ENCODE results near the gene GPR34. TPM values are rescaled to one million over a fixed set of nuclear protein-coding genes. Genes with fewer than 3 reads are reported as not detected.
A peak's percentile ranks its signal among the peaks of the same experiment; 100 is the strongest.
"Not testable (repeated sequence)": the region's sequence is repeated elsewhere in the genome, so short reads cannot be mapped to it uniquely, and the experiment has no call there.

Gene GPR34, protein sequence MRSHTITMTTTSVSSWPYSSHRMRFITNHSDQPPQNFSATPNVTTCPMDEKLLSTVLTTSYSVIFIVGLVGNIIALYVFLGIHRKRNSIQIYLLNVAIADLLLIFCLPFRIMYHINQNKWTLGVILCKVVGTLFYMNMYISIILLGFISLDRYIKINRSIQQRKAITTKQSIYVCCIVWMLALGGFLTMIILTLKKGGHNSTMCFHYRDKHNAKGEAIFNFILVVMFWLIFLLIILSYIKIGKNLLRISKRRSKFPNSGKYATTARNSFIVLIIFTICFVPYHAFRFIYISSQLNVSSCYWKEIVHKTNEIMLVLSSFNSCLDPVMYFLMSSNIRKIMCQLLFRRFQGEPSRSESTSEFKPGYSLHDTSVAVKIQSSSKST
- total RNA-seq, result under 1 TPM; 0.15 to 0.26 TPM

GRCh38 chrX:41688835-41689234 lies at the start of gene GPR34:
TSS of gene GPR34 (plus strand) at chrX:41688973. CDS start at chrX:41695634, 6,661 bp downstream.
- Mint-ChIP-seq H3K9me3 (no peaks in the 10 kb centered on the region), H3K4me3 (peak within 1 kb of the TSS; percentile 27), H3K4me1 (peaks cover 11% of the 10 kb centered on the region), H3K36me3 (ENCODE audit: low read depth) (peaks cover 5% of the 10 kb centered on the region), H3K27ac (peak within 1 kb of the TSS; percentile 36), H3K27me3 (no peaks in the 10 kb centered on the region)
- peak; percentile 79 for ATAC-seq (replicated peaks)

- not testable (repeated sequence) for ATAC-seq (replicated peaks); H3K4me3 Mint-ChIP-seq; H3K4me1 Mint-ChIP-seq; H3K27ac Mint-ChIP-seq; H3K9me3 Mint-ChIP-seq; H3K27me3 Mint-ChIP-seq
- peaks cover 60% of the 10 kb centered on the region for H3K36me3 Mint-ChIP-seq (ENCODE audit: low read depth)
Observed at GRCh38 chrX:41646201-41646600, 42.6 kb upstream of the GPR34 start.

DNA sequence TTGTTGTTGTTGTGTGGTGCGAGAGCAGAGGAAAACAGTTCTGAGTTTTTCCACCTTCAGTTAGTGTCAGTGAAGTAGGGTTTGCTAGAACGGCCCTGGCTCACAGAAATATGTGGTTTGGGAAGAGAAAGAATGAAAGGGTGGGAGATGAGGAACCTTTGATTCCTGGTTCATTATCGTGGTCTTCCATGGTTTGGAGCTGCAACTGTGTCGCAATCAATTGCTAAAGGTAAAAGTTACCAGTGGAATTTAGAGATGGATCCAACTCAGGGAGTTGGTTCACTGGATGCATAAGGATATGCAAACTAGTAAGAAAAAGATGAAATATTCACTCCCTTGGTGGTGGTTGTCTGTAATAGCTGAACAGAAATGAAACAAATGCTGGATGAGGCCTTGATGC lies 35.6 kb upstream of the GPR34 start:
- Mint-ChIP-seq H3K27ac (no peak overlapping the region), H3K27me3 (no peaks in the 10 kb centered on the region), H3K9me3 (peaks cover 5% of the 10 kb centered on the region), H3K36me3 (ENCODE audit: low read depth) (peaks cover 95% of the 10 kb centered on the region), H3K4me1 (no peaks in the 10 kb centered on the region), H3K4me3 (no peak overlapping the region)
- no peak for ATAC-seq (replicated peaks)

GRCh38 chrX:41655101-41655500 lies 33.7 kb upstream of the GPR34 start:
- Mint-ChIP-seq H3K27me3 (no peaks in the 10 kb centered on the region), H3K27ac (no peak overlapping the region), H3K4me3 (no peak overlapping the region), H3K36me3 (ENCODE audit: low read depth) (peaks cover 95% of the 10 kb centered on the region), H3K4me1 (no peaks in the 10 kb centered on the region), H3K9me3 (no peaks in the 10 kb centered on the region)
- no peak for ATAC-seq (replicated peaks)

- H3K27ac Mint-ChIP-seq, result no peak overlapping the region
- H3K4me1 Mint-ChIP-seq, result no peaks in the 10 kb centered on the region
- no peaks in the 10 kb centered on the region for H3K9me3 Mint-ChIP-seq
- peaks cover 93% of the 10 kb centered on the region for H3K36me3 Mint-ChIP-seq (ENCODE audit: low read depth)
- no peak overlapping the region for H3K4me3 Mint-ChIP-seq
- no peaks in the 10 kb centered on the region for H3K27me3 Mint-ChIP-seq
- no peak for ATAC-seq (replicated peaks)
Observed at GRCh38 chrX:41655631-41656030, 33.1 kb upstream of the GPR34 start.

DNA sequence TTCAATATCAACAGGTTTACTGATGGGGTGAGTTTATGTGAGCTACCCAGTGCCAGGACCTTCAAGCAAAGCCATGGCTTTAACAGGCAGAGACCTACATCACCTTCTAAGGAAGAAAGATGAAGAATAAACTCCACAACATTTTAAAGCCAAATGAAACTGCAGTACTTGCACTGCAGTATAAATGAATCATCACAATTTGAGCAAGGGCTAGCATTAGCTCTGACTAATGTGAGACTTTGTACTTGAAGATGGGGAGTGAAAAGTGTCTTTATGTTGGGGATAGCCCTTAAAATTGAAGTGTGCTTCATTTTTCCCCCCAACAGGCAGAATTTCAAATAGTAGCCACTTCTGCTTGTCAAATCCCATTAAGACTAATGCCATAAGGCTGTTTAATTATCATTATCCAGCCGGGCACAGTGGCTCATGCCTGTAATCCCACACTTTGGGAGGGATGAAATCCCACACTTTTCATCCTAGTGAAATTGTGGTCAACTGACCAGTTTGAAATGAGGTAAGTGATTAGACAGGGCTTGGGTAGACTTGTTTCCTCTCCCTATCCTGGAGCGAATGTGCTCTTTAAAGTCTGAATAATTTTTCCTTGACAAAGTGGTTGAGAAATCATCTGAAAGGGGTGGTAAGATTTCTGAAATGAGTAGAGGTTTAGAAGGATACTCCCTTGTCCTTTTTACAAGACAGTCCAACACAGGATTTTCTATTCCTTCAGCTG lies 27.2 kb upstream of the GPR34 start:
- Mint-ChIP-seq H3K9me3 (no peaks in the 10 kb centered on the region), H3K36me3 (ENCODE audit: low read depth) (peaks cover 84% of the 10 kb centered on the region), H3K27me3 (no peaks in the 10 kb centered on the region), H3K4me3 (no peak overlapping the region), H3K27ac (no peak overlapping the region), H3K4me1 (peaks cover 7% of the 10 kb centered on the region)
- ATAC-seq (replicated peaks), result peak; percentile 40

DNA sequence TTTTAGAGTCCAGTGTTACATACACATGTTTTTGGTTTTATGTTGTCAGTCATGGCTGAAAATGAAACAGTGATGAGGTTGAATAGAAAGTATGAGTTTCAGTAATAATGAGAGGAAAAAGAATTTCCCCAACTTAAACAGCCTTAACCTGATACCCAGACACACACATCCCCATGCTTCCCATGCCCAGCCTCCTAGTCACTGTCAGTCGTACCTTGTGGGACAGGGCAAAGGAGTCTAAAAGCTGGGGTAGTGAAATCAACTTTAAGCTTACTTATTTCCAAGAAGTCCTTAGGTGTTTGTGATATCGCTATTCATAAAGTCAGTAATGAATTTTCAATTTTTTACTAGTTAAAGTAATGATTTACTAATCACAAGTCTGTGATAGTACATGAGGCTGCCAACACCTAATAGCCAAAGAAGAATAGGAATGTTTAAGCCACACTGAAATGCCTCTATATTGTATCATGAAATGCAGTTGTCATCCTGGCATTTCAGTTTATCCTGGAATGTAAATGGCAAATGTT lies 24.3 kb upstream of the GPR34 start:
- Mint-ChIP-seq H3K36me3 (ENCODE audit: low read depth) (peaks cover 71% of the 10 kb centered on the region), H3K4me3 (peak overlapping the region; percentile 58), H3K27me3 (no peaks in the 10 kb centered on the region), H3K9me3 (no peaks in the 10 kb centered on the region), H3K4me1 (peaks cover 21% of the 10 kb centered on the region), H3K27ac (peak overlapping the region; percentile 78)
- peak; percentile 92 for ATAC-seq (replicated peaks)

GRCh38 chrX:41664908-41665307 lies 23.9 kb upstream of the GPR34 start:
- Mint-ChIP-seq H3K36me3 (ENCODE audit: low read depth) (peaks cover 71% of the 10 kb centered on the region), H3K27me3 (no peaks in the 10 kb centered on the region), H3K4me3 (peak overlapping the region; percentile 58), H3K9me3 (no peaks in the 10 kb centered on the region), H3K4me1 (peaks cover 21% of the 10 kb centered on the region), H3K27ac (peak overlapping the region; percentile 78)
- peak; percentile 69 for ATAC-seq (replicated peaks)

GRCh38 chrX:41665686-41666085 lies 23.1 kb upstream of the GPR34 start:
- Mint-ChIP-seq H3K36me3 (ENCODE audit: low read depth) (peaks cover 73% of the 10 kb centered on the region), H3K27ac (peak overlapping the region; percentile 78), H3K4me3 (peak overlapping the region; percentile 58), H3K27me3 (no peaks in the 10 kb centered on the region), H3K9me3 (no peaks in the 10 kb centered on the region), H3K4me1 (peaks cover 21% of the 10 kb centered on the region)
- ATAC-seq (replicated peaks), result no peak

GRCh38 chrX:41666251-41666650 lies 22.5 kb upstream of the GPR34 start:
- no peaks in the 10 kb centered on the region for H3K27me3 Mint-ChIP-seq

DNA sequence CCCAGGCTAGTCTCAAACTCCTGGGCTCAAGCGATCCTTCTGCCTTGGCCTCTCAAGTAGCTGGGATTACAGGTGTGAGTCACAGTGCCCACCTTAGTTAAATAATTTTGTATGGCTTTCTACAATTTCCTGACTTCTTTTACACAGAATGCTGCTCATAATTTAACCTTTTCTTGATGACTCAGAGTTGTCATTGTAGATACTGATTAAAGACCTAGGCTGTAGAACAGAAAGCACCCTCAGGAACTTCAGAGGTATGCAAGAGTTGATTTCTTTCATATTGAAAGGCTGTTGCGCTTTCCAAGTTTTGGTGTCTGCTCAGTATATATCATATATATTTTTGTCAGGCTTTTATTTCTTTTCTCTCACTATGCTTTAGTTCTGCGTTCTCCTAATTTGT lies 21.1 kb upstream of the GPR34 start:
- H3K36me3 Mint-ChIP-seq (ENCODE audit: low read depth), result peaks cover 72% of the 10 kb centered on the region
- no peaks in the 10 kb centered on the region for H3K9me3 Mint-ChIP-seq
- H3K4me3 Mint-ChIP-seq, result no peak overlapping the region
- H3K27ac Mint-ChIP-seq, result no peak overlapping the region
- no peaks in the 10 kb centered on the region for H3K27me3 Mint-ChIP-seq
- H3K4me1 Mint-ChIP-seq, result peaks cover 21% of the 10 kb centered on the region
- ATAC-seq (replicated peaks), result peak; percentile 34

More at GRCh38 chrX:41666251-41666650, 22.5 kb upstream of the GPR34 start:
- H3K36me3 Mint-ChIP-seq (ENCODE audit: low read depth), result peaks cover 75% of the 10 kb centered on the region
- peak overlapping the region; percentile 58 for H3K4me3 Mint-ChIP-seq
- no peak for ATAC-seq (replicated peaks)
- peaks cover 21% of the 10 kb centered on the region for H3K4me1 Mint-ChIP-seq
- H3K27ac Mint-ChIP-seq, result peak overlapping the region; percentile 78
- no peaks in the 10 kb centered on the region for H3K9me3 Mint-ChIP-seq

DNA sequence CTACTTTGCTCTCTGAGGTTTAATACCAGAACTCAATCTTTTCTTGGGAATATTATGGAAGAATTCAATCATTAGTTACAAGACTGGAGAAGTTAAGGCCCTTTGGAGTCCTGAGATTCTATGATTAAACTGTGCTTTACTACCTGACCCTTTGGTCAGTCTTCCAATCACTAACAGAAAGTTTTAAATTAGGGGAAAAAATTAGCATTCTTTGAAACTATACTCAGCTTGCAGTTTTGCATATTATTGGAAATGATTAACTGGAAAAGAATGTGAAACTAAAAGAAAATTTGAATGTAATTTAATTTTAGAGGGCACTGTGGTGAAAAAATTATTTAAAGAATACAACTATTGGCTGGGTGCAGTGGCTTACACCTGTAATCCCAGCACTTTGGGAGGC lies 18.7 kb upstream of the GPR34 start:
- H3K4me3 Mint-ChIP-seq, result no peak overlapping the region
- no peak for ATAC-seq (replicated peaks)
- no peaks in the 10 kb centered on the region for H3K9me3 Mint-ChIP-seq
- peaks cover 54% of the 10 kb centered on the region for H3K36me3 Mint-ChIP-seq (ENCODE audit: low read depth)
- H3K27ac Mint-ChIP-seq, result peak overlapping the region; percentile 30
- H3K4me1 Mint-ChIP-seq, result peaks cover 26% of the 10 kb centered on the region
- no peaks in the 10 kb centered on the region for H3K27me3 Mint-ChIP-seq

DNA sequence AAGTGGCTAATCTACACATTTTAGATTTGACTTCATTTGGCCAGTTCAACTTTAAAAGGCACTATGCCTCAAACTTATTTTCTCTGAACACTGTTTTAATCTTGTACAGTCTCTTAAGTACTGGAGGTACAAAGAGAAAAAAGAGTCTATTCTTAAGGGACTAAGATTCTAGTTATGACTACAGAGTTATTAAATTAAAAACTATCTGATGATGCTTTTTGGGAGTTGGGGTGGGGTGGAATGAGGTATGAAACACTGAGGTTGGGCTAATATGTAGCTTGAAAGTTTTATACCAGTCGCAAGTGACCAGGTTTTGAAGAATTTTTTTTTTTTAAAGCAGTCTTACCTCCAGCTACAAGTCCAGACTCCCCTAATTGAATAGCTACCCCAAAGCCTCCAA lies 17.7 kb upstream of the GPR34 start:
- Mint-ChIP-seq H3K4me3 (no peak overlapping the region), H3K9me3 (no peaks in the 10 kb centered on the region), H3K27me3 (no peaks in the 10 kb centered on the region), H3K4me1 (peaks cover 19% of the 10 kb centered on the region), H3K27ac (no peak overlapping the region), H3K36me3 (ENCODE audit: low read depth) (peaks cover 53% of the 10 kb centered on the region)
- ATAC-seq (replicated peaks), result peak; percentile 10

- peak; percentile 84 for ATAC-seq (replicated peaks)
- no peaks in the 10 kb centered on the region for H3K9me3 Mint-ChIP-seq
Observed at GRCh38 chrX:41672643-41673042, 16.1 kb upstream of the GPR34 start.

DNA sequence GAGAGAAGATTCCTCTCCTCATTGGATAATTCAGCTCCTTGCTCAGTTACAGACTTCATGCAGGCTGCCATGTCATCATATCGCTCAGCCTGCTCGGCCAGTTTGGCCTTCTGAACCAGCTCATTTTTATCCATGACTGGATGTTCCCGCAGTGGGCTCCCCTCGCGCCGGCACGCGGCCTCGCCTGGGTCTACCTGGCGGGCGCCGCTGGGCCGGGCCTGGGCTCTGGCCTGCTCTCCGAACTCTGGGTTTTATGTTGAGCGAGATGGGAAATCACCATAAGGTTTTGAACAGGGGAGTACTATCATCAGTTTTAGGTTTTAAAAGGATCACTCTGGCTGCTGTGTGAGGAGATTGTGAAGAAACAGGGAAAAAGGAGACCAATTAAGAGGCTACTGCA lies 12.4 kb upstream of the GPR34 start:
- ATAC-seq (replicated peaks); H3K27ac Mint-ChIP-seq; H3K9me3 Mint-ChIP-seq: not testable (repeated sequence)

More at GRCh38 chrX:41672643-41673042, 16.1 kb upstream of the GPR34 start:
- Mint-ChIP-seq H3K27me3 (no peaks in the 10 kb centered on the region), H3K4me1 (peaks cover 17% of the 10 kb centered on the region), H3K4me3 (no peak overlapping the region), H3K27ac (no peak overlapping the region), H3K36me3 (ENCODE audit: low read depth) (peaks cover 61% of the 10 kb centered on the region)

More for the DNA sequence above, 12.4 kb upstream of the GPR34 start:
- not testable (repeated sequence) for H3K4me1 Mint-ChIP-seq, H3K4me3 Mint-ChIP-seq, H3K27me3 Mint-ChIP-seq
- H3K36me3 Mint-ChIP-seq (ENCODE audit: low read depth), result peaks cover 43% of the 10 kb centered on the region

All from activated T-helper 17 cell treated with anti-CD3 and anti-CD28 coated beads, Interleukin-2, amount 50 U/mL, for 72 hours (primary cell).